ENCODE results near the gene OLIG1. TPM values are rescaled to one million over a fixed set of nuclear protein-coding genes. Genes with fewer than 3 reads are reported as not detected.
A peak's percentile ranks its signal among the peaks of the same experiment; 100 is the strongest.

Gene OLIG1
- total and polyA plus RNA-seq, 7 experiments from 2014 or later, result 0.34 to 9.3 TPM; not detected in 5

GRCh38 chr21:33116676-33117075 is 46.7 kb downstream of the OLIG1 start:
- Mint-ChIP-seq H3K36me3 (no peaks in the 10 kb centered on the region), H3K4me1 (peaks cover 10 to 46% (median 32%) of the 10 kb centered on the region in 7 donors), H3K4me3 (peak overlapping the region; percentile 6 to 81 (median 72)), H3K27ac (peak overlapping the region in 5 of 9 donors; percentile 3 to 72 (median 49)), H3K27me3 (peaks cover 0 to 44% (median 7%) of the 10 kb centered on the region in 5 donors), H3K9me3 (no peaks in the 10 kb centered on the region)
- POLR2A ChIA-PET, result no interaction called here
- no peak overlapping the region for H3K27ac ChIP-seq (ENCODE audit: low read depth, low read length)
- H3K9me3 ChIP-seq (ENCODE audit: control insufficient read depth in 2 of 3, low read length in 3 of 3), result no peaks in the 10 kb centered on the region
- peaks cover 7 to 31% of the 10 kb centered on the region in 2 donors for H3K4me1 ChIP-seq (ENCODE audit: control insufficient read depth in 2 of 2, insufficient read depth in 2 of 2, low read length in 2 of 2)
- ATAC-seq (peak; percentile 57), DNase-seq (peak in 6 of 9 donors; percentile 17 to 38 (median 33))
- H3K27me3 ChIP-seq (ENCODE audit: control insufficient read depth in 2 of 2, insufficient read depth in 2 of 2, low read length in 2 of 2), result no peaks in the 10 kb centered on the region
- H3K36me3 ChIP-seq (ENCODE audit: control insufficient read depth in 2 of 3, insufficient read depth in 3 of 3, low read length in 3 of 3), result no peaks in the 10 kb centered on the region
- intact Hi-C loops (cut with micrococcal nuclease), result no loop called here
- H3K4me3 ChIP-seq (ENCODE audit: low read length), result peak overlapping the region; percentile 5
- CTCF ChIA-PET, result interaction anchor here (0.8 to 2.6 kb wide), 3 partner anchors 10 to 122 kb away, joined by 3 to 11 read pairs (median 3); no protein-coding TSS in a partner anchor

DNA sequence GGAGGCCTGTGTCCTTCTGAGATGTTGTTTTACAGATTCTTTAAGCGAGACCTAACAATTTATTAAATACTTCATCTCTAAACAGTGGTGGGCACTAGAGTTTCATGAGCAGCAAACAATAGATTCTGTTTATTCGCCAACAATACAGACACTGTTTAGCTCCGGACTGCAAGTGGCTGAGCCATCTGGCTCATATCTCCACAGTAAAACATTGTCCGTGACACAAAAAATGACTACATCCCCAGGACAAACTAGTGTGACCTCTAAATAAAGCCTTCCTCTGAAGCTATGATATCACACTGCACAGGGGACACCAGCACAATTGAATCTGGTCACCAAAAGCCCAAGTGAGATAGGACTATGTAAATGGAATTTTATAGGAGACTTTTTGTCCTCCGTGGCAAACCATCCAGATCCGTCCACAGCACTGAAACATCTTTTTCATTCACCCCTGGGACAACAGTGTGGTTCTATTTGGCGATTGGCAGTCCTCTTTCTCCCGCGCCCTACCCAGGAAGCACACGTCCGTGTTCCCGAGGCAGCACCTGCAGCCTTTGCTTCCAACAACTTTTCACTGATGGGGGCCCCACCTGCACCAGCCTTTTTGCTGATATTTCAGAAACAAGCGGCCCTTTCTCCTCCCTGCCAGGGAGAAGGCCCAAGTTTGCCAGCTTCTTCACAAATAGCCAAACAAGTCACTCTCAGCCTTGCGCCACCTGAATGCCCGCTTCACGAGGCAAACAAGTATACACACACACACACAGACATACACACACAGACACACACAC is 47.4 kb downstream of the OLIG1 start:
- ATAC-seq, result no peak
- no peak overlapping the region for H3K4me3 ChIP-seq (ENCODE audit: low read length)
- no peaks in the 10 kb centered on the region for H3K9me3 ChIP-seq (ENCODE audit: control insufficient read depth in 2 of 3, low read length in 3 of 3)
- no peaks in the 10 kb centered on the region for H3K27me3 ChIP-seq (ENCODE audit: control insufficient read depth in 2 of 2, insufficient read depth in 2 of 2, low read length in 2 of 2)
- H3K27ac ChIP-seq (ENCODE audit: low read depth, low read length), result no peak overlapping the region
- peak overlapping the region in 9 of 10 donors; percentile 13 to 81 (median 73) for H3K4me3 Mint-ChIP-seq
- CTCF ChIA-PET, result interaction anchor here (0.8 to 2.6 kb wide), 3 partner anchors 9 to 123 kb away, joined by 3 to 11 read pairs (median 3); no protein-coding TSS in a partner anchor
- H3K4me1 Mint-ChIP-seq, result peaks cover 10 to 46% (median 32%) of the 10 kb centered on the region in 7 donors
- POLR2A ChIA-PET, result no interaction called here
- peaks cover 7 to 31% of the 10 kb centered on the region in 2 donors for H3K4me1 ChIP-seq (ENCODE audit: control insufficient read depth in 2 of 2, insufficient read depth in 2 of 2, low read length in 2 of 2)
- peaks cover 0 to 38% (median under 1%) of the 10 kb centered on the region in 5 donors for H3K27me3 Mint-ChIP-seq
- H3K36me3 ChIP-seq (ENCODE audit: control insufficient read depth in 2 of 3, insufficient read depth in 3 of 3, low read length in 3 of 3), result no peaks in the 10 kb centered on the region
- peak overlapping the region in 3 of 9 donors; percentile 17 to 72 (median 25) for H3K27ac Mint-ChIP-seq
- intact Hi-C loops (cut with micrococcal nuclease), result no loop called here
- H3K9me3 Mint-ChIP-seq, result no peaks in the 10 kb centered on the region
- no peaks in the 10 kb centered on the region for H3K36me3 Mint-ChIP-seq
- no peak for DNase-seq

Other genes starting within 250 kb of the OLIG1 start
- not detected for gene OLIG2, start 44.2 kb upstream of the OLIG1 start, total RNA-seq
- not detected for gene OLIG2, start 44.2 kb upstream of the OLIG1 start, polyA plus RNA-seq
- 10 to 100 TPM; 44.9 to 85.8 (median 60.8) TPM for gene IFNAR2, start 159.8 kb downstream of the OLIG1 start, total RNA-seq
- 10 to 100 TPM; 77.3 to 90.2 TPM for gene IFNAR2, start 159.8 kb downstream of the OLIG1 start, polyA plus RNA-seq
- 10 to 100 TPM; 17.6 to 35.0 (median 27.2) TPM for gene IL10RB, start 196.2 kb downstream of the OLIG1 start, total RNA-seq
- gene IL10RB, start 196.2 kb downstream of the OLIG1 start, polyA plus RNA-seq, result 10 to 100 TPM; 47.2 to 51.4 TPM

Measured in naive thymus-derived CD4-positive, alpha-beta T cell (primary cell).